Measurements from ENCODE around the gene RHOBTB3. TPM values are rescaled to one million over a fixed set of nuclear protein-coding genes. Genes with fewer than 3 reads are reported as not detected.
"Not testable (repeated sequence)": the region's sequence is repeated elsewhere in the genome, so short reads cannot be mapped to it uniquely, and the experiment has no call there.

The RHOBTB3 gene
- total RNA-seq, 4 donors from 2014 or later: 40.1 to 95.7 (median 71.0) TPM

GRCh38 chr5:95707055-95707454 lies 24.1 kb upstream of the RHOBTB3 start:
- no peak for DNase-seq
- Histone ChIP-seq H3K9me3 (no peaks in the 10 kb centered on the region), H3K4me3 (no peak overlapping the region), H3K27me3 (no peaks in the 10 kb centered on the region), H3K4me1 (no peaks in the 10 kb centered on the region), H3K36me3 (no peaks in the 10 kb centered on the region), H3K27ac (no peak overlapping the region)
- no peak for TF ChIP-seq CTCF (IDR thresholded peaks at IDR 0.05)
- no peak for TF ChIP-seq POLR2A (IDR thresholded peaks at IDR 0.05)

- H3K4me1 ChIP-seq, H3K27me3 ChIP-seq, H3K4me3 ChIP-seq, H3K36me3 ChIP-seq, DNase-seq, H3K27ac ChIP-seq, H3K9me3 ChIP-seq: not testable (repeated sequence)
Measured at GRCh38 chr5:95707534-95708188, 23.5 kb upstream of the RHOBTB3 start.

GRCh38 chr5:95708876-95709275 lies 22.3 kb upstream of the RHOBTB3 start:
- Histone ChIP-seq H3K4me1 (no peaks in the 10 kb centered on the region), H3K4me3 (no peak overlapping the region), H3K27me3 (no peaks in the 10 kb centered on the region), H3K36me3 (no peaks in the 10 kb centered on the region), H3K27ac (no peak overlapping the region), H3K9me3 (no peaks in the 10 kb centered on the region)
- no peak for TF ChIP-seq CTCF (IDR thresholded peaks at IDR 0.05)
- no peak for TF ChIP-seq POLR2A (IDR thresholded peaks at IDR 0.05)
- DNase-seq: no peak

GRCh38 chr5:95709967-95710650 lies 21.0 kb upstream of the RHOBTB3 start:
- Histone ChIP-seq H3K27ac (no peak overlapping the region), H3K9me3 (no peaks in the 10 kb centered on the region), H3K4me3 (no peak overlapping the region), H3K36me3 (no peaks in the 10 kb centered on the region), H3K27me3 (no peaks in the 10 kb centered on the region), H3K4me1 (no peaks in the 10 kb centered on the region)
- TF ChIP-seq CTCF (IDR thresholded peaks at IDR 0.05) (no peak), POLR2A (IDR thresholded peaks at IDR 0.05) (no peak)
- DNase-seq: no peak

GRCh38 chr5:95710651-95711500 lies 20.3 kb upstream of the RHOBTB3 start:
- not testable (repeated sequence) for H3K4me3 ChIP-seq, H3K27me3 ChIP-seq, DNase-seq, H3K27ac ChIP-seq, H3K9me3 ChIP-seq, H3K36me3 ChIP-seq, H3K4me1 ChIP-seq

GRCh38 chr5:95711501-95712346 lies 19.4 kb upstream of the RHOBTB3 start:
- H3K27me3 ChIP-seq: no peaks in the 10 kb centered on the region
- H3K9me3 ChIP-seq: no peaks in the 10 kb centered on the region
- H3K4me1 ChIP-seq: no peaks in the 10 kb centered on the region
- no peak overlapping the region for H3K4me3 ChIP-seq
- no peak overlapping the region for H3K27ac ChIP-seq
- no peak for TF ChIP-seq POLR2A (IDR thresholded peaks at IDR 0.05)
- no peak for TF ChIP-seq CTCF (IDR thresholded peaks at IDR 0.05)
- no peaks in the 10 kb centered on the region for H3K36me3 ChIP-seq
- no peak for DNase-seq
